GM23338 (cell line): ENCODE results near the gene GNRH2. TPM values are rescaled to one million over a fixed set of nuclear protein-coding genes. Genes with fewer than 3 reads are reported as not detected.

ENCODE experiments used
- ATAC-seq: fragments of 200-7000 bp; cut with Tn5 transposase; 3 replicates; pipeline ENCODE4 v1.9.1; 2020
- DNase-seq: peaks from one replicate; pipeline ENCODE4 v3.0.0-alpha.2; 2015; ENCODE audit warnings: low spot score
- H2AFZ ChIP-seq: fragments of 200-600 bp; sonication (generic); 2 replicates; pipeline ENCODE4 v1.8.0; 2016; ENCODE audit warnings: antibody characterized with exemption, mild to moderate bottlenecking, moderate library complexity
- H3F3A ChIP-seq: fragments of 200-600 bp; sonication (generic); replicated peaks from 2 replicates; pipeline ENCODE4 v1.8.0; 2017; ENCODE audit warnings: antibody characterized with exemption, mixed run types, low read depth
- H3K27ac ChIP-seq: fragments of 200-600 bp; sonication (generic); 2 replicates; pipeline ENCODE4 v1.6.1; 2016; ENCODE audit warnings: low read depth
- H3K27me3 ChIP-seq: fragments of 200-600 bp; sonication (generic); 2 replicates; pipeline ENCODE4 v1.8.0; 2016; ENCODE audit warnings: mild to moderate bottlenecking, mixed run types, moderate library complexity; ENCODE audit not compliant: insufficient read depth
- H3K36me3 ChIP-seq: fragments of 200-600 bp; sonication (generic); 2 replicates; pipeline ENCODE4 v1.8.0; 2016; ENCODE audit warnings: mild to moderate bottlenecking; ENCODE audit not compliant: insufficient read depth
- H3K4me1 ChIP-seq: fragments of 200-600 bp; sonication (generic); 2 replicates; pipeline ENCODE4 v1.8.0; 2016; ENCODE audit warnings: mild to moderate bottlenecking, moderate library complexity; ENCODE audit not compliant: insufficient read depth
- H3K4me2 ChIP-seq: fragments of 200-600 bp; sonication (generic); 2 replicates; pipeline ENCODE4 v1.7.1; 2017; ENCODE audit warnings: mixed run types
- H3K4me3 ChIP-seq: fragments of 200-600 bp; sonication (generic); 2 replicates; pipeline ENCODE4 v1.6.1; 2016; ENCODE audit warnings: mixed run types
- H3K79me2 ChIP-seq: fragments of 200-600 bp; sonication (generic); replicated peaks from 2 replicates; pipeline ENCODE4 v1.8.0; 2017; ENCODE audit warnings: mild to moderate bottlenecking; ENCODE audit not compliant: insufficient read depth
- H3K9me2 ChIP-seq: fragments of 200-600 bp; sonication (generic); 2 replicates; pipeline ENCODE4 v1.8.0; 2017; ENCODE audit not compliant: insufficient read depth
- H4K20me1 ChIP-seq: fragments of 200-600 bp; sonication (generic); replicated peaks from 2 replicates; pipeline ENCODE4 v1.8.0; 2017; ENCODE audit warnings: mild to moderate bottlenecking; ENCODE audit not compliant: insufficient read depth
- H3K27ac Mint-ChIP-seq: 2 replicates; pipeline ENCODE4 v1.8.0; 2020; ENCODE audit warnings: inconsistent platforms, mild to moderate bottlenecking, moderate library complexity, mixed read lengths
- H3K27me3 Mint-ChIP-seq: 3 replicates; pipeline ENCODE4 v1.8.0; 2022; ENCODE audit warnings: low read depth, mild to moderate bottlenecking, moderate library complexity, mixed read lengths, inconsistent platforms; ENCODE audit not compliant: insufficient read depth, poor library complexity
- H3K36me3 Mint-ChIP-seq: 3 replicates; pipeline ENCODE4 v1.8.0; 2021; ENCODE audit warnings: low read depth, mild to moderate bottlenecking, inconsistent platforms, moderate library complexity, mixed read lengths
- H3K4me1 Mint-ChIP-seq: 3 replicates; pipeline ENCODE4 v1.8.0; 2020; ENCODE audit warnings: mild to moderate bottlenecking, inconsistent platforms, mixed read lengths
- H3K4me3 Mint-ChIP-seq: 3 replicates; pipeline ENCODE4 v1.8.0; 2021; ENCODE audit warnings: moderate library complexity, mild to moderate bottlenecking, inconsistent platforms, mixed read lengths
- H3K9me3 Mint-ChIP-seq: 3 replicates; pipeline ENCODE4 v1.8.0; 2020; ENCODE audit warnings: moderate library complexity, mild to moderate bottlenecking, inconsistent platforms, mixed read lengths
- CREB1 ChIP-seq: fragments of 250-450 bp; sonication (Bioruptor Pico); IDR thresholded peaks from 2 replicates; pipeline ENCODE4 v1.5.0; 2020; ENCODE audit warnings: low read depth, mild to moderate bottlenecking, moderate library complexity
- CTCF ChIP-seq, 2 experiments: fragments of 200-600 bp in 1 of 2; sonication (generic) in 1 of 2; conservative IDR thresholded peaks; 2 replicates each; pipeline versions ENCODE4 v1.5.1 to v1.6.1; 2016 to 2017; ENCODE audit warnings: antibody characterized with exemption in 2 of 2, low read depth in 2 of 2, mild to moderate bottlenecking in 2 of 2, moderate library complexity in 1 of 2
- ETS1 ChIP-seq: IDR thresholded peaks from 2 replicates; pipeline ENCODE4 v1.6.1; 2016; ENCODE audit warnings: antibody characterized with exemption
- EZH2phosphoT487 ChIP-seq: fragments of 200-600 bp; sonication (generic); IDR thresholded peaks from one replicate; pipeline ENCODE4 v1.8.1; 2018; ENCODE audit warnings: antibody characterized with exemption; ENCODE audit not compliant: unreplicated experiment
- JUNB ChIP-seq: IDR thresholded peaks from one replicate; pipeline ENCODE4 v1.6.1; 2016; ENCODE audit warnings: antibody characterized with exemption; ENCODE audit not compliant: unreplicated experiment
- NANOG ChIP-seq: IDR thresholded peaks from 2 replicates; pipeline ENCODE4 v1.6.1; 2016; ENCODE audit warnings: antibody characterized with exemption, borderline replicate concordance
- POLR2AphosphoS5 ChIP-seq: IDR thresholded peaks from 2 replicates; pipeline ENCODE4 v1.6.1; 2016; ENCODE audit warnings: antibody characterized with exemption, low read depth
- REST ChIP-seq: IDR thresholded peaks from one replicate; pipeline ENCODE4 v1.6.1; 2018; ENCODE audit warnings: antibody characterized with exemption; ENCODE audit not compliant: unreplicated experiment
- STAT1 ChIP-seq: IDR thresholded peaks from one replicate; pipeline ENCODE4 v1.6.1; 2016; ENCODE audit warnings: antibody characterized with exemption; ENCODE audit not compliant: unreplicated experiment
- ZNF114 ChIP-seq: fragments of 250-450 bp; sonication (Bioruptor Pico); IDR thresholded peaks from 2 replicates; pipeline ENCODE4 v1.5.0; 2020; ENCODE audit warnings: mild to moderate bottlenecking, moderate library complexity
- ZNF331 ChIP-seq: fragments of 250-450 bp; sonication (Bioruptor Pico); IDR thresholded peaks from 2 replicates; pipeline ENCODE4 v1.5.0; 2020; ENCODE audit warnings: low read depth, mild to moderate bottlenecking, moderate library complexity
- ZNF462 ChIP-seq: fragments of 250-450 bp; sonication (Bioruptor Pico); IDR thresholded peaks from 2 replicates; pipeline ENCODE4 v1.5.0; 2020; ENCODE audit warnings: mild to moderate bottlenecking, moderate library complexity
- polyA plus RNA-seq: library from polyadenylated mRNA; unstranded; fragments of >200 nt; fragmentation: Nextera tagmentation; extraction: Ambion mirVana; gene quantifications from 2 replicates; pipeline ENCODE4 v1.2.1, GENCODE V29; 2016
- total RNA-seq: library from RNA; depleted of rRNA; stranded (reverse); fragments of >200 nt; shearing (Covaris generic); gene quantifications from 2 replicates; pipeline ENCODE4 v1.2.3, GENCODE V29; 2014

The GNRH2 gene
- total and polyA plus RNA-seq, 2 experiments from 2014 or later: not detected

GRCh38 chr20:2998728-2999127 lies 44.7 kb upstream of the GNRH2 start:
- Mint-ChIP-seq H3K27me3 (no peaks in the 10 kb centered on the region), H3K36me3 (peaks cover 9% of the 10 kb centered on the region; the same call in 2 of the 3 replicates), H3K4me1 (no peaks in the 10 kb centered on the region), H3K9me3 (no peaks in the 10 kb centered on the region), H3K4me3 (no peak overlapping the region), H3K27ac (no peak overlapping the region)
- TF ChIP-seq STAT1: no peak
- TF ChIP-seq ZNF462 (CRISPR knock-in tag): no peak
- TF ChIP-seq CTCF (conservative IDR thresholded peaks at IDR 0.05; ENCODE audit: low read depth in 2 of 2): no peak
- TF ChIP-seq JUNB: no peak
- no peak for TF ChIP-seq EZH2phosphoT487
- no peak for TF ChIP-seq ZNF331 (CRISPR knock-in tag)
- TF ChIP-seq NANOG: no peak
- TF ChIP-seq CREB1 (CRISPR knock-in tag): no peak
- no peak for TF ChIP-seq ETS1
- no peak for TF ChIP-seq POLR2AphosphoS5
- no peak for TF ChIP-seq ZNF114
- no peak for TF ChIP-seq REST
- H3K79me2 ChIP-seq: no peaks in the 10 kb centered on the region
- H3K4me2 ChIP-seq: no peak overlapping the region
- ATAC-seq (no peak), DNase-seq (no peak)
- H3K27ac ChIP-seq: no peak overlapping the region
- no peaks in the 10 kb centered on the region for H3K27me3 ChIP-seq
- H3K9me2 ChIP-seq: no peaks in the 10 kb centered on the region
- no peaks in the 10 kb centered on the region for H3K4me1 ChIP-seq
- no peak overlapping the region for H3K4me3 ChIP-seq
- no peaks in the 10 kb centered on the region for H3K36me3 ChIP-seq
- no peak overlapping the region for H2AFZ ChIP-seq
- H4K20me1 ChIP-seq: peaks cover 4% of the 10 kb centered on the region; the same call in 1 of the 2 replicates
- H3F3A ChIP-seq: no peaks in the 10 kb centered on the region
